Astrocyte of the spinal cord (primary cell): Measurements from ENCODE around the gene SOWAHC.
"Not testable (repeated sequence)": the region's sequence is repeated elsewhere in the genome, so short reads cannot be mapped to it uniquely, and the experiment has no call there.

ENCODE experiments used
- DNase-seq: peaks from one replicate; pipeline ENCODE4 v3.0.0; 2011; ENCODE audit warnings: low read depth, low spot score
- H3K4me3 ChIP-seq: 2 replicates; pipeline ENCODE4 v1.5.1; 2011; ENCODE audit warnings: low read depth, mild to moderate bottlenecking, low read length, moderate library complexity
- CTCF ChIP-seq: IDR thresholded peaks from 2 replicates; pipeline ENCODE4 v1.5.1; 2012; ENCODE audit warnings: low read depth, mild to moderate bottlenecking, low read length, inconsistent platforms
- in situ Hi-C: cut with HindIII; loops from 2 replicates; pipeline ENCODE4 v1.10.0; 2017; ENCODE audit warnings: low sequenced_read_pairs

SOWAHC gene

GRCh38 chr2:109615637-109616144, 1.5 kb downstream of the SOWAHC start:
- TF ChIP-seq CTCF = no peak
- H3K4me3 ChIP-seq = peak overlapping the region; percentile 47
- no peak for DNase-seq
- in situ Hi-C loops = no loop called here

- in situ Hi-C loops = no loop called here
- TF ChIP-seq CTCF = no peak
- no peak for DNase-seq
- no peak overlapping the region for H3K4me3 ChIP-seq
These were observed 2.0 kb downstream of the SOWAHC start for GRCh38 chr2:109616184-109616583.

GRCh38 chr2:109619032-109619615, 5.0 kb downstream of the SOWAHC start:
- TF ChIP-seq CTCF = no peak
- no peak for DNase-seq
- in situ Hi-C loops = no loop called here
- no peak overlapping the region for H3K4me3 ChIP-seq

GRCh38 chr2:109623297-109623696, 9.1 kb downstream of the SOWAHC start:
- in situ Hi-C loops = no loop called here
- H3K4me3 ChIP-seq = no peak overlapping the region
- DNase-seq = no peak
- TF ChIP-seq CTCF = no peak

- in situ Hi-C loops = no loop called here
- no peak overlapping the region for H3K4me3 ChIP-seq
- no peak for TF ChIP-seq CTCF
- DNase-seq = no peak
These were observed 9.8 kb downstream of the SOWAHC start for GRCh38 chr2:109623923-109624322.

GRCh38 chr2:109624339-109624738, 10.2 kb downstream of the SOWAHC start:
- H3K4me3 ChIP-seq = no peak overlapping the region
- no peak for DNase-seq
- no peak for TF ChIP-seq CTCF
- in situ Hi-C loops = no loop called here

GRCh38 chr2:109628321-109628720, 14.2 kb downstream of the SOWAHC start:
- H3K4me3 ChIP-seq, in situ Hi-C loops, DNase-seq: not testable (repeated sequence)
